Stomach (tissue), 4 donors: ENCODE data around the gene RUNX1.

Source experiments
- POLR2A ChIP-seq, 4 donors: fragments of 450-650 bp; IDR thresholded peaks; one replicate each; pipeline ENCODE4 v1.6.1; 2016; ENCODE audit warnings: antibody characterized with exemption in 4 of 4, control low read depth in 2 of 4, mild to moderate bottlenecking in 1 of 4, moderate library complexity in 1 of 4
- TF ChIP-seq, protein P1 (sequence below), 7 experiments: fragments of 450-650 bp in 4 of 7; fragments of 200-600 bp in 3 of 7; sonication (generic) in 3 of 7; IDR thresholded peaks; one replicate each; pipeline ENCODE4 v1.5.1; 2016 to 2019; ENCODE audit warnings: antibody characterized with exemption in 7 of 7, control low read depth in 2 of 7, mild to moderate bottlenecking in 1 of 7

DNA sequence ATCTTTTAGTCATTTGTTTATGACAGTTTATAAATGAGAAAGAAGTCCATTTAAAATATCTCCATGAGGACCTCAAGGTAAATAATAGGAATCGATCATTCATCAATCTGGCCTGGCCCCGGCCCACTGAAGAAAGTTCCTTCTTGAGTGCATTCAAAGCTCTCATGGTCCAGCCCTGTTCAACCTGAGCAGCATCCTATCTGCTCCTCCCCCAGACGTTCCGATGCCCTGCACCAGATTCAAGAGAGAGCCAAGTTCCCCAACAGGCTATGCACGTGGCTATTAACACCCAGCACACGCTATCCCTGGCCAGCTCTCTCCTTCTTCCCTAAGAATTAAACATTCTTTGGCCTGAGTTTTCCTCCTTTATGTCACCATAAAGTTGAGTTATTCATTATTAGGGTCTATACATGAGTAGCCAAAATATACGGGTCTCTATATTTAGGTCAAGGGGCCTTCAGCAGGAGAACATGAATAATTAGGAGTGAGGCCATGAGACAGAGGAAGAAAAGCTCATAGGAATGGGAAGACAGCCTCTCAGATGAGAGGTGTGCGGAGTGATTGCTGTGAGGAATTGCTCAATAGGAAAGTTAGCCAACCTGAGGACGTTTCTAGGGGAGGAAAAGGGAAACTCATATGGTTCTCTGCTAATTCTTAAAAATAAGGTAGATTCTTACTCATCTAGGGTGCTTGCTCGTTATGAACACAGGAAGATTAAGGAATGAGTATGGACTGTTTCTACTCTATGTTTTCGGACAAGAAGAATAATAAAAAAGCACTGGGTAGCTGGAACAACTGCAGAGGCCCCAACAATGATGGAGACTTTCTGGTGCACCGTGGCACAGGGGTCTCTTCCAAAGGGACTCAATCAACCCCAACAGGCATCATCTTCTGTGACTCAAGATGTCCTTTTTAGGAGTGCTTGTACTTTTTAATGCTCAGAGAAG lies 23.6 kb downstream of the RUNX1 start:
- TF ChIP-seq, protein P1, sequence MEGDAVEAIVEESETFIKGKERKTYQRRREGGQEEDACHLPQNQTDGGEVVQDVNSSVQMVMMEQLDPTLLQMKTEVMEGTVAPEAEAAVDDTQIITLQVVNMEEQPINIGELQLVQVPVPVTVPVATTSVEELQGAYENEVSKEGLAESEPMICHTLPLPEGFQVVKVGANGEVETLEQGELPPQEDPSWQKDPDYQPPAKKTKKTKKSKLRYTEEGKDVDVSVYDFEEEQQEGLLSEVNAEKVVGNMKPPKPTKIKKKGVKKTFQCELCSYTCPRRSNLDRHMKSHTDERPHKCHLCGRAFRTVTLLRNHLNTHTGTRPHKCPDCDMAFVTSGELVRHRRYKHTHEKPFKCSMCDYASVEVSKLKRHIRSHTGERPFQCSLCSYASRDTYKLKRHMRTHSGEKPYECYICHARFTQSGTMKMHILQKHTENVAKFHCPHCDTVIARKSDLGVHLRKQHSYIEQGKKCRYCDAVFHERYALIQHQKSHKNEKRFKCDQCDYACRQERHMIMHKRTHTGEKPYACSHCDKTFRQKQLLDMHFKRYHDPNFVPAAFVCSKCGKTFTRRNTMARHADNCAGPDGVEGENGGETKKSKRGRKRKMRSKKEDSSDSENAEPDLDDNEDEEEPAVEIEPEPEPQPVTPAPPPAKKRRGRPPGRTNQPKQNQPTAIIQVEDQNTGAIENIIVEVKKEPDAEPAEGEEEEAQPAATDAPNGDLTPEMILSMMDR (IDR thresholded peaks at IDR 0.05): no peak
- TF ChIP-seq POLR2A (IDR thresholded peaks at IDR 0.05): no peak
